Endodermal cell (in vitro differentiated cells): ENCODE results near the gene ARIH2. TPM values are rescaled to one million over a fixed set of nuclear protein-coding genes. Genes with fewer than 3 reads are reported as not detected.
A peak's percentile ranks its signal among the peaks of the same experiment; 100 is the strongest.

ENCODE experiments used
- DNase-seq: peaks from one replicate; pipeline ENCODE4 v3.0.0-alpha.2; 2017
- H3K27ac ChIP-seq: 2 replicates; pipeline ENCODE4 v1.5.1; 2013; ENCODE audit warnings: mild to moderate bottlenecking, low read depth, low read length, moderate library complexity
- H3K27me3 ChIP-seq: 2 replicates; pipeline ENCODE4 v1.6.1; 2013; ENCODE audit warnings: mild to moderate bottlenecking, low read length, moderate library complexity; ENCODE audit not compliant: insufficient read depth, control insufficient read depth, poor library complexity, severe bottlenecking
- H3K36me3 ChIP-seq: 2 replicates; pipeline ENCODE4 v1.7.0; 2013; ENCODE audit warnings: mild to moderate bottlenecking, low read length, moderate library complexity; ENCODE audit not compliant: control insufficient read depth, insufficient read depth
- H3K4me1 ChIP-seq: one replicate; pipeline ENCODE4 v1.7.0; 2013; ENCODE audit warnings: low read length; ENCODE audit not compliant: control insufficient read depth, insufficient read depth
- H3K4me3 ChIP-seq: 2 replicates; pipeline ENCODE4 v1.5.1; 2013; ENCODE audit warnings: mild to moderate bottlenecking, low read length, moderate library complexity
- H3K9ac ChIP-seq: 2 replicates; pipeline ENCODE4 v1.6.1; 2013; ENCODE audit warnings: mild to moderate bottlenecking, low read length, moderate library complexity; ENCODE audit not compliant: poor library complexity, severe bottlenecking; ENCODE audit errors: extremely low read depth
- H3K9me3 ChIP-seq: 2 replicates; pipeline ENCODE4 v1.6.1; 2013; ENCODE audit warnings: mild to moderate bottlenecking, low read length, moderate library complexity; ENCODE audit not compliant: control insufficient read depth
- H3K27ac Mint-ChIP-seq: 2 replicates; pipeline ENCODE4 v1.8.0; 2020; ENCODE audit warnings: mixed read lengths
- H3K27me3 Mint-ChIP-seq: 2 replicates; pipeline ENCODE4 v1.8.0; 2021; ENCODE audit warnings: mild to moderate bottlenecking, mixed read lengths; ENCODE audit not compliant: insufficient read depth
- H3K36me3 Mint-ChIP-seq: 2 replicates; pipeline ENCODE4 v1.8.0; 2020; ENCODE audit warnings: low read depth, mixed read lengths
- H3K4me1 Mint-ChIP-seq: 2 replicates; pipeline ENCODE4 v1.8.0; 2020; ENCODE audit warnings: mixed read lengths
- H3K4me3 Mint-ChIP-seq: 2 replicates; pipeline ENCODE4 v1.8.0; 2020; ENCODE audit warnings: mild to moderate bottlenecking, moderate library complexity, mixed read lengths
- H3K9me3 Mint-ChIP-seq: 2 replicates; pipeline ENCODE4 v1.8.0; 2020; ENCODE audit warnings: mild to moderate bottlenecking, mixed read lengths
- WGBS, 2 experiments: methylation state at CpG; one replicate each; pipeline versions ENCODE4 v1.1.5 to v1.1.7; 2013; ENCODE audit warnings: missing lambda C conversion rate in 2 of 2, mixed read lengths in 1 of 2; ENCODE audit not compliant: insufficient coverage in 1 of 2, insufficient read length in 1 of 2; 5-methylcytosine and 5-hydroxymethylcytosine counted together
- total RNA-seq, 2 donors: library from RNA; stranded (reverse); fragmentation: NEBNext Ultra II Directional in 1 of 2; extraction: Animal tissue kit (Norgen Biotek cat#: 25700) in 1 of 2; gene quantifications; 2 replicates in 1 of 2; 3 replicates in 1 of 2; pipeline ENCODE4 v1.2.1, GENCODE V29; 2021
- TF ChIP-seq, protein P1 (sequence below): fragments of 200-600 bp; sonication (generic); conservative IDR thresholded peaks from 2 replicates; pipeline ENCODE4 v1.5.0; 2021; ENCODE audit warnings: antibody characterized with exemption, mild to moderate bottlenecking

Gene ARIH2
- total RNA-seq, 2 donors from 2014 or later = 86.6 to 113 TPM

DNA sequence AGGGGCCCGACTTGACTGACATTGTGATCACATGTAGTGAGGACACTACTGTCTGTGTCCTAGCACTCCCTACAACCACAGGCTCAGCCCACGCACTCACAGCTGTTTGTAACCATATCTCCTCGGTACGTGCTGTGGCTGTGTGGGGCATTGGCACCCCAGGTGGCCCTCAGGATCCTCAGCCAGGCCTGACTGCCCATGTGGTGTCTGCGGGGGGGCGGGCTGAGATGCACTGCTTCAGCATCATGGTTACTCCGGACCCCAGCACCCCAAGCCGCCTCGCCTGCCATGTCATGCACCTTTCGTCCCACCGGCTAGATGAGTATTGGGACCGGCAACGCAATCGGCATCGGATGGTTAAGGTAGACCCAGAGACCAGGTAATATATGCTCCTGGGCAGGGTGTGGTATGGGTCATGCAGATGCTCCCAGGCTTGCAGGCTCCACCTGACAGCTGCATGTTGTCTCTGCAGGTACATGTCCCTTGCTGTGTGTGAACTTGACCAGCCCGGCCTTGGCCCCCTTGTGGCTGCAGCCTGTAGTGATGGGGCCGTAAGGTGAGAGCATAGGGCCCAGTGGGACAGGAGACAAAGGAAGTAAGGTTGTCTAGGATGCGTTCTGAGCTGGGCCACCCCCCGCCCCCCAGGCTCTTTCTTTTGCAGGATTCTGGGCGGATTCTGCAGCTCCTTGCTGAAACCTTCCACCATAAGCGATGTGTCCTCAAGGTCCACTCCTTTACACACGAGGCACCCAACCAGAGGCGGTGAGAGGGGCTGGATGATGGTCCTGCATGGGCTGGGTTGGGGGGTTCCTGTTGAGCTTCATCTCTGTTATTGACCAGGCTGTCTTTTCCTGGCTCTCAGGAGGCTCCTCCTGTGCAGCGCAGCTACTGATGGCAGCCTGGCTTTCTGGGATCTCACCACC lies 95.4 kb downstream of the ARIH2 start:
- Mint-ChIP-seq H3K9me3 (no peaks in the 10 kb centered on the region), H3K27me3 (no peaks in the 10 kb centered on the region), H3K36me3 (peaks cover 26% of the 10 kb centered on the region), H3K4me1 (peaks cover 3% of the 10 kb centered on the region), H3K27ac (peak overlapping the region; percentile 26), H3K4me3 (no peak overlapping the region)
- H3K9me3 ChIP-seq = no peaks in the 10 kb centered on the region
- H3K4me1 ChIP-seq = no peaks in the 10 kb centered on the region
- no peak overlapping the region for H3K27ac ChIP-seq
- no peaks in the 10 kb centered on the region for H3K27me3 ChIP-seq
- peak; percentile 95 for DNase-seq
- H3K4me3 ChIP-seq = no peak overlapping the region
- TF ChIP-seq, protein P1, sequence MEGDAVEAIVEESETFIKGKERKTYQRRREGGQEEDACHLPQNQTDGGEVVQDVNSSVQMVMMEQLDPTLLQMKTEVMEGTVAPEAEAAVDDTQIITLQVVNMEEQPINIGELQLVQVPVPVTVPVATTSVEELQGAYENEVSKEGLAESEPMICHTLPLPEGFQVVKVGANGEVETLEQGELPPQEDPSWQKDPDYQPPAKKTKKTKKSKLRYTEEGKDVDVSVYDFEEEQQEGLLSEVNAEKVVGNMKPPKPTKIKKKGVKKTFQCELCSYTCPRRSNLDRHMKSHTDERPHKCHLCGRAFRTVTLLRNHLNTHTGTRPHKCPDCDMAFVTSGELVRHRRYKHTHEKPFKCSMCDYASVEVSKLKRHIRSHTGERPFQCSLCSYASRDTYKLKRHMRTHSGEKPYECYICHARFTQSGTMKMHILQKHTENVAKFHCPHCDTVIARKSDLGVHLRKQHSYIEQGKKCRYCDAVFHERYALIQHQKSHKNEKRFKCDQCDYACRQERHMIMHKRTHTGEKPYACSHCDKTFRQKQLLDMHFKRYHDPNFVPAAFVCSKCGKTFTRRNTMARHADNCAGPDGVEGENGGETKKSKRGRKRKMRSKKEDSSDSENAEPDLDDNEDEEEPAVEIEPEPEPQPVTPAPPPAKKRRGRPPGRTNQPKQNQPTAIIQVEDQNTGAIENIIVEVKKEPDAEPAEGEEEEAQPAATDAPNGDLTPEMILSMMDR = peak; percentile 86
- H3K9ac ChIP-seq = no peak overlapping the region
- H3K36me3 ChIP-seq = peaks cover 60% of the 10 kb centered on the region
- WGBS, 2 experiments = 87 to 96% methylated on average over 15 to 24 of the region's 24 CpGs

DNA sequence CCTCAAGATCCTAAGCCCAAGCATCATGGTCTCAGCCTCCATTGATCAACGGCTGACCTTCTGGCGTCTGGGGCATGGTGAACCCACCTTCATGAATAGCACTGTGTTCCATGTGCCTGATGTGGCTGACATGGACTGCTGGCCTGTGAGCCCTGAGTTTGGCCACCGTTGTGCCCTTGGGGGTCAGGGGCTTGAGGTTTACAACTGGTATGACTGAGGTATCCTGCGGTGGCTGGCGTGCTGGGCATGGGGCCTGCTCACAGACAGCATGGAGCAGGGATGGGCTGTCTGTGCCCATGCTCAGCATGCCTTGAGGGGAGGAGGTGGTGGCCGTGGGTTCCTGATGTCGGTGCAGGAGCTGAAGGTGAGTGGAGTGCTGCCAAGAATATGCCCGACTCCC lies 96.4 kb downstream of the ARIH2 start:
- H3K9me3 Mint-ChIP-seq = no peaks in the 10 kb centered on the region
- 96 to 97% methylated on average over 3 to 8 of the region's 8 CpGs for WGBS, 2 experiments

DNA sequence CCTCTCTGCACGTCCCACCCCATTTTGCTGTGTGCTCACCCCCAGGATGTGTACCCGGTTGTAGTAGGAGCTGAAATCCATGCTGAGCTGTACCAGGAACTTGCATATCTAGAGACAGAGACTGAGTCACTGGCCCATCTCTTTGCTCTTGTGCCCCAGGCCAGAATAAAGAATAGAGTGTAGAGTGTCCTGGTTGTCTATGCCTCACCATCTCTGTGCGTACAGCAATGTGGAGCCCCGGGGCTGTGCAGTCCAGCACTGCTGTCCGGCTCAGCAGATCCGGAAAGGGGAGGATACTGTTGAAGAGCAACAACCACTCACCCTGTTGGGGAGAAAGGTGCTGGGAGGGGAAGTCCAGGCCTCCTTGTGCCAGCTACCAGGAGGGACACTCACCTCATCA lies 97.1 kb downstream of the ARIH2 start:
- no peak overlapping the region for H3K4me3 Mint-ChIP-seq
- DNase-seq = peak; percentile 28
- H3K4me3 ChIP-seq = no peak overlapping the region
- H3K9me3 ChIP-seq = no peaks in the 10 kb centered on the region
- peaks cover 3% of the 10 kb centered on the region for H3K4me1 Mint-ChIP-seq
- no peaks in the 10 kb centered on the region for H3K9me3 Mint-ChIP-seq
- 87 to 93% methylated on average over 3 to 6 of the region's 6 CpGs for WGBS, 2 experiments
- no peak overlapping the region for H3K9ac ChIP-seq
- peaks cover 25% of the 10 kb centered on the region for H3K36me3 Mint-ChIP-seq
- H3K36me3 ChIP-seq = peaks cover 53% of the 10 kb centered on the region
- H3K27me3 ChIP-seq = no peaks in the 10 kb centered on the region
- H3K4me1 ChIP-seq = no peaks in the 10 kb centered on the region
- TF ChIP-seq, protein P1 = no peak
- no peak overlapping the region for H3K27ac Mint-ChIP-seq
- H3K27ac ChIP-seq = no peak overlapping the region
- no peaks in the 10 kb centered on the region for H3K27me3 Mint-ChIP-seq

More for the DNA sequence above, 96.4 kb downstream of the ARIH2 start:
- peak overlapping the region; percentile 58 for H3K27ac Mint-ChIP-seq
- H3K36me3 Mint-ChIP-seq = peaks cover 26% of the 10 kb centered on the region
- no peaks in the 10 kb centered on the region for H3K27me3 ChIP-seq
- DNase-seq = peak; percentile 39
- H3K4me1 ChIP-seq = no peaks in the 10 kb centered on the region
- no peak overlapping the region for H3K4me3 ChIP-seq
- no peak overlapping the region for H3K9ac ChIP-seq
- H3K9me3 ChIP-seq = no peaks in the 10 kb centered on the region
- H3K36me3 ChIP-seq = peaks cover 53% of the 10 kb centered on the region
- H3K4me3 Mint-ChIP-seq = no peak overlapping the region
- H3K27ac ChIP-seq = no peak overlapping the region
- H3K4me1 Mint-ChIP-seq = peaks cover 3% of the 10 kb centered on the region
- no peaks in the 10 kb centered on the region for H3K27me3 Mint-ChIP-seq
- TF ChIP-seq, protein P1 = no peak
